AG04450 (cell line): ENCODE data around the gene FBN2. TPM values are rescaled to one million over a fixed set of nuclear protein-coding genes. Genes with fewer than 3 reads are reported as not detected.
"Not testable (repeated sequence)": the region's sequence is repeated elsewhere in the genome, so short reads cannot be mapped to it uniquely, and the experiment has no call there.

ENCODE experiments used
- CTCF ChIA-PET: fragments of 300-600, 350-600 bp; formaldehyde crosslinking; extraction: SDS; loops from one replicate; lab custom pipeline; 2022; ENCODE audit warnings: antibody characterized with exemption, inconsistent platforms; lab: Charles Lee
- POLR2A ChIA-PET: fragments of 350-600 bp; formaldehyde crosslinking; extraction: SDS; loops from one replicate; lab custom pipeline; 2021; ENCODE audit warnings: antibody characterized with exemption, inconsistent platforms; lab: Yijun Ruan, JAX
- DNase-seq: peaks from one replicate; pipeline ENCODE4 v3.0.0-alpha.2; 2011; ENCODE audit warnings: low read depth, low spot score
- H3K27ac ChIP-seq: one replicate; pipeline ENCODE4 v1.5.1; 2012; ENCODE audit warnings: low read depth, low read length, control low read depth
- H3K27me3 ChIP-seq: one replicate; pipeline ENCODE4 v1.6.0; 2012; ENCODE audit warnings: low read length; ENCODE audit not compliant: control insufficient read depth, insufficient read depth
- H3K4me3 ChIP-seq: 2 replicates; pipeline ENCODE4 v1.5.1; 2011; ENCODE audit warnings: mild to moderate bottlenecking, low read depth, low read length, control low read depth
- H3K9me3 ChIP-seq: 2 replicates; pipeline ENCODE4 v1.5.1; 2012; ENCODE audit warnings: low read length; ENCODE audit not compliant: control insufficient read depth, insufficient read depth
- polyA plus RNA-seq: library from polyadenylated mRNA; depleted of rRNA; stranded (reverse); fragments of >200 nt; gene quantifications from 2 replicates; pipeline ENCODE4 v1.2.3, GENCODE V29; 2011
- TF ChIP-seq, protein P1 (sequence below): IDR thresholded peaks from 2 replicates; pipeline ENCODE4 v1.5.1; 2011; ENCODE audit warnings: low read depth, low read length, control low read depth, inconsistent platforms

FBN2 gene
- polyA plus RNA-seq, 1 experiment = 46.5 TPM

DNA sequence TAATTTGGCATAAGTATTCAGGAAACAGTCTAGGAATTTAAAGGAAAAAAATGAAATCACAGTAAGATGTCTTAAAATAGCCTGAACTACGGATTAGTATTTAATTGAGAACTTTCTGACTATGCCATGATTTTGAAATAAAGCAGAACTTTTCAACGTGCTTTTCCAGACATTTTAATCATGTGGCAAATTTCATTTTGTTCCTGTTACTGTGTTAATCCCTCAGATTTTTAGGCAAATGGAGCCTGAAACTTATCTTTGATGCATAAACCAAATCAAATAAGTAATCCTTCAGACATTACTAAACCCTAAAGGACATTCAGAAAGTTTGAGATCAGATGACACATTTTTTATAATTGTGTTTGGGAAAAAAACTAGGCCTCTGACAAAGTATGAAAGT lies 75.7 kb downstream of the FBN2 start:
- H3K9me3 ChIP-seq = no peaks in the 10 kb centered on the region
- H3K27ac ChIP-seq = no peak overlapping the region
- no peak overlapping the region for H3K4me3 ChIP-seq
- no peaks in the 10 kb centered on the region for H3K27me3 ChIP-seq
- no peak for DNase-seq
- TF ChIP-seq, protein P1, sequence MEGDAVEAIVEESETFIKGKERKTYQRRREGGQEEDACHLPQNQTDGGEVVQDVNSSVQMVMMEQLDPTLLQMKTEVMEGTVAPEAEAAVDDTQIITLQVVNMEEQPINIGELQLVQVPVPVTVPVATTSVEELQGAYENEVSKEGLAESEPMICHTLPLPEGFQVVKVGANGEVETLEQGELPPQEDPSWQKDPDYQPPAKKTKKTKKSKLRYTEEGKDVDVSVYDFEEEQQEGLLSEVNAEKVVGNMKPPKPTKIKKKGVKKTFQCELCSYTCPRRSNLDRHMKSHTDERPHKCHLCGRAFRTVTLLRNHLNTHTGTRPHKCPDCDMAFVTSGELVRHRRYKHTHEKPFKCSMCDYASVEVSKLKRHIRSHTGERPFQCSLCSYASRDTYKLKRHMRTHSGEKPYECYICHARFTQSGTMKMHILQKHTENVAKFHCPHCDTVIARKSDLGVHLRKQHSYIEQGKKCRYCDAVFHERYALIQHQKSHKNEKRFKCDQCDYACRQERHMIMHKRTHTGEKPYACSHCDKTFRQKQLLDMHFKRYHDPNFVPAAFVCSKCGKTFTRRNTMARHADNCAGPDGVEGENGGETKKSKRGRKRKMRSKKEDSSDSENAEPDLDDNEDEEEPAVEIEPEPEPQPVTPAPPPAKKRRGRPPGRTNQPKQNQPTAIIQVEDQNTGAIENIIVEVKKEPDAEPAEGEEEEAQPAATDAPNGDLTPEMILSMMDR = no peak
- POLR2A ChIA-PET = no interaction called here
- CTCF ChIA-PET = no interaction called here

DNA sequence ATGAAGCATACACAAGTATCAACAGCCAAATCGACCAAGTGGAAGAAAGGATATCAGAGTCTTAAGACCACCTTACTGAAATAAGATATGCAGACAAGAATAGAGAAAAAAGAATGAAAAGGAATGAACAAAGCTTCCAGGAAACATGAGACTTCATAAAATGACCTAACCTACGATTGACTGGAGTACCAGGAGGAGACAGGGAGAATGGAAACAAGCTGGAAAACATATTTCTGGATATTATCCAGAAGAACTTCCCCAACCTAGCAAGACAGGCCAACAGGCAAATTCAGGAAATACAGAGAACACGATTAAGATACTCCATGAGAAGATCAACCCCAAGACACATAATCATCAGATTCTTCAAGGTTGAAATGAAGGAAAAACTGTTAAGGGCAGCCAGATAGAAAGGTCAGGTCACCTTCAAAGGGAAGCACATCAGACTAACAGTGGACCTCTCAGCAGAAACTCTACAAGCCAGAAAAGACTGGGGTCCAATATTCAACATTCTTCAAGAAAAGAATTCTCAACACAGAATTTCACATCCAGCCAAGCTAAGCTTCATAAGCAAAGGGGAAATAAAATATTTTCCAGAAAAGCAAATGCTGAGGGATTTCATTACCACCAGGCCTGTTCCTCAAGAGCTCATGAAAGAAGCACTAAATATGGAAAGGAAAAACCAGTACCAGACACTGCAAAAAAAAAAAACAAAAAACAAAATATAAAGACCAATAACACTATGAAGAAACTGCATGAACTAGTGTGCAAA lies 80.7 kb downstream of the FBN2 start:
- H3K27me3 ChIP-seq, POLR2A ChIA-PET, H3K27ac ChIP-seq, DNase-seq, H3K4me3 ChIP-seq, H3K9me3 ChIP-seq: not testable (repeated sequence)
- CTCF ChIA-PET = interaction anchor here (0.7 kb wide), 1 partner anchor 480 kb away, joined by 4 read pairs; no protein-coding TSS in a partner anchor

DNA sequence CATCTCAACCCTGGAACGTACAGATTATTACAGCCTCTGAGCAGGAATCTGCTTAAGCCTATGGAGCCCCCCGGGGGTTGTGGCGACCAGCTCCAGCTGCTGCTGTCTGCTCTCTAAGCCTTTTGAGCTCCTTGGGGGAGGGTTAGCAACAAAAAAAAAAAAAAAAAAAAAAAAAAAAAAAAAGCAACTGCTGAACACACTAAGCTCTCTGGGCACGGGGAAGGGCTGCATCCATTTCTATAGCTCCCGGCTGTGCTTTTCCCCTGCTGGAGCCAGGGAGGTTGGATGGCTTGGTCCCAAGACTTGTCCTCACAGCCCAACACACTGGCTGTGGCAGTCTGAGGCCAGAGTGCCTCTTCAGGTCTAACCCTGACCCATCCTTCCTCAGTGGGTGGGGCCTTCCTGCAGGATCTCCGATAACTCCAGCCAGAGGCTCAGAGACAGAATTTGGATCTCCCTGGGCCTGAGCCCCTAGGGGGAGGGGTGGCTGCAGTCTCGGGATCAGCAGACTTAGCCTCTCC lies 82.1 kb downstream of the FBN2 start:
- H3K9me3 ChIP-seq = no peaks in the 10 kb centered on the region
- TF ChIP-seq, protein P1 = no peak
- POLR2A ChIA-PET = no interaction called here
- H3K27ac ChIP-seq = no peak overlapping the region
- CTCF ChIA-PET = no interaction called here
- H3K27me3 ChIP-seq = no peaks in the 10 kb centered on the region
- no peak for DNase-seq
- no peak overlapping the region for H3K4me3 ChIP-seq

DNA sequence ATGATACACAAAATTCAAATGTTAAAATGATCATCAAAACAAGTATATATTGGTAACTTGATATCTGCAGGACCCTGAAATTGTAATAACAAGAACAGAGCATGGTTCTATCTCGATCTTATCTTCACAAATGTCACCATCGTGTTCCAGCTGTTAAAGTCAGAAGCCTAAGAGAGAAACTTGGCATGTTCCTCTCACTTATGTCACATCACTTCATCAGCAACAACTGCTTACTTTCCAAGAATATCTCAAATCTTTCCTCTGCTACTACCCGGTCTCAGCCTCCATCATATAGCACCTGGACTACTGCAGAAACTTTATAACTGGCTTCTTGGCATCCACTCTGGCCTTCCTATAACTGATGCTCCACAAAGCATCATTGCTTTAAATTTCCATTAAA lies 84.9 kb downstream of the FBN2 start:
- Histone ChIP-seq H3K27me3 (no peaks in the 10 kb centered on the region), H3K4me3 (no peak overlapping the region), H3K27ac (no peak overlapping the region), H3K9me3 (no peaks in the 10 kb centered on the region)
- DNase-seq = no peak
- CTCF ChIA-PET = no interaction called here
- TF ChIP-seq, protein P1 = no peak
- POLR2A ChIA-PET = no interaction called here

DNA sequence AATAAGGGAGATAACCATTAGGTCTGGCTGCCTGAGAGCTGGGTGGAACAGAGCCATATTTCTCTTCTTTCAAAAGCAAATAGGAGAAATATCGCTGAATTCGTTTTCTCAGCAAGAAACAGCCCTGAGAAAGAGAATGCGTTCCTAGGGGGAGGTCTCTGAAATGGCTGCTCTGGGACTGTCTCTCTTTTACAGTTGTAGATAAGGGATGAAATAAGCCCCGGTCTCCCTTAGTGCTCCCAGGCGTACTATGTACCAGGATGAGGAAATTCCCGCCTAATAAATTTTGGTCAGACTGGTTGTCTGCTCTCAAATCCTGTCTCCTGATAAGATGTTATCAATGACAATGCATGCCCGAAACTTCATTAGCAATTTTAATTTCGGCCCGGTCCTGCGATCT lies 90.8 kb downstream of the FBN2 start:
- H3K9me3 ChIP-seq, POLR2A ChIA-PET, H3K27me3 ChIP-seq, CTCF ChIA-PET, DNase-seq, H3K4me3 ChIP-seq, H3K27ac ChIP-seq: not testable (repeated sequence)

DNA sequence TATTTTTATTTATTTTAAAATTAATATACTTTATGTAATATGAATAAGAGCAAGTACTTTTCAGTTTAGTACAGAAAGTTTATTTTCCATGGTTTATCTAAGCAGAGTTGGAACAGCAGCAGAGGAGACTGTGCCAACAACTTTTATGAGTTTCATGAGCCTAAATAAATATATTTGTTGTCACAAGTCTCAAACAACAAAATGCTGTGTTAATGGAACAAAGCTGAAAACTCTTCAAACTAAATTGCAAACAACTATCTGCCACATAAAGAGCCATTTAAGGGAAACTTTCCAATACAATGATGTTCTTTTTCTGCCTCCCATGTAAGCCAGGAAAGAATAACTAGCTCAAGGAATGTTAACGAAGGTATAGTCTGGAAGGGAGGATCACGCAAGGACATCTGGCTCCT lies 96.1 kb downstream of the FBN2 start:
- POLR2A ChIA-PET = no interaction called here

More for the DNA sequence above, 96.1 kb downstream of the FBN2 start:
- Histone ChIP-seq H3K4me3 (no peak overlapping the region), H3K9me3 (no peaks in the 10 kb centered on the region), H3K27ac (no peak overlapping the region), H3K27me3 (no peaks in the 10 kb centered on the region)
- no peak for DNase-seq
- CTCF ChIA-PET = no interaction called here
- TF ChIP-seq, protein P1 = no peak
